Thoracic aorta (tissue), 2 donors: Measurements from ENCODE around the gene MPZL1. TPM values are rescaled to one million over a fixed set of nuclear protein-coding genes. Genes with fewer than 3 reads are reported as not detected.

ENCODE experiments used
- ATAC-seq: fragments of 150-250 bp; one replicate; pipeline ENCODE4 v1.8.0; 2017; ENCODE audit warnings: low read depth; ENCODE audit not compliant: insufficient number of reproducible peaks, low FRiP score
- DNase-seq: peaks from one replicate; pipeline ENCODE4 v3.0.0-alpha.2; 2020; ENCODE audit warnings: low spot score
- H3K27ac ChIP-seq, 2 donors: fragments of 200-600 bp; sonication (generic); 1 replicate in 1 of 2; 2 replicates in 1 of 2; pipeline ENCODE4 v1.5.1; 2016; ENCODE audit warnings: mild to moderate bottlenecking in 2 of 2, moderate library complexity in 2 of 2
- H3K27me3 ChIP-seq: fragments of 200-600 bp; sonication (generic); replicated peaks from 2 replicates; pipeline ENCODE4 v1.6.0; 2016; ENCODE audit warnings: mild to moderate bottlenecking; ENCODE audit not compliant: insufficient read depth
- H3K36me3 ChIP-seq: fragments of 200-600 bp; sonication (generic); one replicate; pipeline ENCODE4 v1.5.1; 2016
- H3K4me1 ChIP-seq, 2 donors: fragments of 200-600 bp; sonication (generic); 1 replicate in 1 of 2; 2 replicates in 1 of 2; pipeline versions ENCODE4 v1.5.1 to v1.6.0; 2016; ENCODE audit warnings: low read depth in 2 of 2, mild to moderate bottlenecking in 1 of 2; ENCODE audit not compliant: control insufficient read depth in 1 of 2
- H3K4me3 ChIP-seq: fragments of 200-600 bp; sonication (generic); 2 replicates; pipeline ENCODE4 v1.5.1; 2016; ENCODE audit warnings: mild to moderate bottlenecking
- H3K9me3 ChIP-seq: fragments of 200-600 bp; sonication (generic); 2 replicates; pipeline ENCODE4 v1.5.1; 2016
- total RNA-seq, 2 donors: library from RNA; depleted of rRNA; stranded (reverse); fragments of >200 nt; gene quantifications; one replicate each; pipeline versions ENCODE4 v1.1.0 to v1.2.3, GENCODE V29; 2016
- TF ChIP-seq, protein P1 (sequence below): fragments of 200-600 bp; sonication (generic); IDR thresholded peaks from one replicate; pipeline ENCODE4 v1.5.1; 2019; ENCODE audit warnings: antibody characterized with exemption

MPZL1 gene
- total RNA-seq, 2 donors from 2014 or later = 92.6 to 108 TPM

DNA sequence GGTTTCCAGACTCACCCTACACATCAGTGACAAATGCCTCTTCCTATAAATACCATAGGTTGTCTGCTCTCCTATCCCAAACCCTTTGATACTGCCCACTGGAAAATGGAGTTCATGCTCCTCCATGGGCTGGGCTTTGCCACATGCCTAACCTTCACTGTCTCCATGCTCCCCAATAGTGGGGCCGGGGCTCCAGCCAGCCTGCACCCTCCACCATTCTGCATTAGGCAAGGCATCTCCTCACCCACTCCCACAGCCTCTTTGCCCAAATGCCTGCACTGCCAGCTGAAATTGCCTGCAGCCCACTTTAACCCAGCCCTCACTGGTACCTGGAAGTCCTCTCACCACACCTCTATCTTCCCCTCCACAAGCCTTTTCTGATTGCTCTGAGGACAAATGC, 18.2 kb upstream of the MPZL1 start:
- no peak for ATAC-seq
- no peaks in the 10 kb centered on the region for H3K36me3 ChIP-seq
- H3K27me3 ChIP-seq = no peaks in the 10 kb centered on the region
- no peaks in the 10 kb centered on the region for H3K9me3 ChIP-seq
- no peak for DNase-seq
- H3K4me1 ChIP-seq = peaks cover under 1 to 21% of the 10 kb centered on the region in 2 donors
- TF ChIP-seq, protein P1, sequence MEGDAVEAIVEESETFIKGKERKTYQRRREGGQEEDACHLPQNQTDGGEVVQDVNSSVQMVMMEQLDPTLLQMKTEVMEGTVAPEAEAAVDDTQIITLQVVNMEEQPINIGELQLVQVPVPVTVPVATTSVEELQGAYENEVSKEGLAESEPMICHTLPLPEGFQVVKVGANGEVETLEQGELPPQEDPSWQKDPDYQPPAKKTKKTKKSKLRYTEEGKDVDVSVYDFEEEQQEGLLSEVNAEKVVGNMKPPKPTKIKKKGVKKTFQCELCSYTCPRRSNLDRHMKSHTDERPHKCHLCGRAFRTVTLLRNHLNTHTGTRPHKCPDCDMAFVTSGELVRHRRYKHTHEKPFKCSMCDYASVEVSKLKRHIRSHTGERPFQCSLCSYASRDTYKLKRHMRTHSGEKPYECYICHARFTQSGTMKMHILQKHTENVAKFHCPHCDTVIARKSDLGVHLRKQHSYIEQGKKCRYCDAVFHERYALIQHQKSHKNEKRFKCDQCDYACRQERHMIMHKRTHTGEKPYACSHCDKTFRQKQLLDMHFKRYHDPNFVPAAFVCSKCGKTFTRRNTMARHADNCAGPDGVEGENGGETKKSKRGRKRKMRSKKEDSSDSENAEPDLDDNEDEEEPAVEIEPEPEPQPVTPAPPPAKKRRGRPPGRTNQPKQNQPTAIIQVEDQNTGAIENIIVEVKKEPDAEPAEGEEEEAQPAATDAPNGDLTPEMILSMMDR = no peak
- no peak overlapping the region for H3K27ac ChIP-seq
- no peak overlapping the region for H3K4me3 ChIP-seq

DNA sequence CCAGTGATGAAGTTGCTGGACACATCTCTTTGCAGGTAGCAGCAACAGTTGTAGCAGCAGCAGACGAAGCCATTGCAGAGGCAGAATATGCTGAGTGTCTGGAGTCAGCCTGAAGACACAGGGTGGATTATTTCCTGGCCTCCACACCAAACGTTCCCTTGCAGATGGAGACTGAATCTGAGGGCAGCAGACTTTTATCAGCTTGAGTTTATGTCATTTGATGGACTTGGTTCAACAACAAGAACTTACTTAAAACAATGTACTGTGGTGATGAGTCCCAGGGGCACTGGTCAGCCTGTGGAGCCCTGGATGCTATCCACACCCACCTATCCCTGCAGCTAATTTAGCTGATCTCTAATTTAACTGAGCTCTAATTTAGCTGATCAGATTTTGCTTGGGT, 17.1 kb upstream of the MPZL1 start:
- TF ChIP-seq, protein P1 = no peak
- DNase-seq (no peak), ATAC-seq (no peak)
- no peaks in the 10 kb centered on the region for H3K27me3 ChIP-seq
- peaks cover 0 to 10% of the 10 kb centered on the region in 2 donors for H3K4me1 ChIP-seq
- H3K36me3 ChIP-seq = no peaks in the 10 kb centered on the region
- H3K9me3 ChIP-seq = no peaks in the 10 kb centered on the region
- H3K4me3 ChIP-seq = no peak overlapping the region
- no peak overlapping the region for H3K27ac ChIP-seq

DNA sequence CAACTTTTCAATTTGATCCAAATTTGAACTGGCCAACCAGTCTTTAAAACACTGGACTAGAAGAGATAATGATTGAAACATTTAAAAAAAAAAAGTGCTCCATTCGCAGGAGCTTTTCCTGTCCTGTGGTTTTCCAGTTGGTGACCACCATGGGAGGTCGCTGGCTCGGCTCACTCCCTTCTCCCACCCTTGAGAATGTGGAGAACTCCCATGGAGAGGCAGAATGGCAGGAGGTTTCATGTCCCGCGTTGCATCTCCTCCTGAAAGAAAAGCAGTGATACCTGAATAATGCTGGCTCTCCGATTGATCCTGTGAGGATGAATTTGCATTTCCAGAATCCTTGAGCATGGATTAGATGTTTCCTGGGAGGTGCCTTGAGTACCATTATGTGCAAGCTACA, 16.5 kb upstream of the MPZL1 start:
- Histone ChIP-seq H3K4me3 (no peak overlapping the region), H3K27me3 (no peaks in the 10 kb centered on the region), H3K27ac (no peak overlapping the region), H3K4me1 (peaks cover 0 to 8% of the 10 kb centered on the region in 2 donors), H3K36me3 (no peaks in the 10 kb centered on the region), H3K9me3 (no peaks in the 10 kb centered on the region)
- DNase-seq (no peak), ATAC-seq (no peak)
- TF ChIP-seq, protein P1 = no peak

DNA sequence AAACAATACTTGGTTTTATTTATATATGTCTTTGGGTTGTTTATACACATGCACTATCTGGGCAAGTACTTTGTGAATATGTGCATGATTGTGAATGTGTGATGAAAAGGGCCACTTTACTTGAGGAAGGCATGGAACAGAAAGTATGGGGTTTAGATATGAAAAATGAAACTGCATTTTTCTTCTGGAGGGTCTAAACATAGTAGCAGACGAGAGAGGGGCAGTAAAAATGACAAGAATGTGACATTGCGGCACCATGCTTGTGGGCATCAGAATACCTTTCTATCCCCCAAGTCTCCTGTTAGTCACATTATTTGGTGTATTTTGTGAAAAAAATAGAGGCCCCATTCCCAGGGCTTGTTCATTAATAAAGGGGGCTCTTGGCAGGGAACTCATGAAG, 15.4 kb upstream of the MPZL1 start:
- H3K4me1 ChIP-seq = peaks cover 4 to 10% of the 10 kb centered on the region in 2 donors
- no peak for DNase-seq
- no peak overlapping the region for H3K4me3 ChIP-seq
- no peaks in the 10 kb centered on the region for H3K36me3 ChIP-seq
- no peak for ATAC-seq
- TF ChIP-seq, protein P1 = no peak
- no peaks in the 10 kb centered on the region for H3K27me3 ChIP-seq
- H3K9me3 ChIP-seq = no peaks in the 10 kb centered on the region
- H3K27ac ChIP-seq = no peak overlapping the region

DNA sequence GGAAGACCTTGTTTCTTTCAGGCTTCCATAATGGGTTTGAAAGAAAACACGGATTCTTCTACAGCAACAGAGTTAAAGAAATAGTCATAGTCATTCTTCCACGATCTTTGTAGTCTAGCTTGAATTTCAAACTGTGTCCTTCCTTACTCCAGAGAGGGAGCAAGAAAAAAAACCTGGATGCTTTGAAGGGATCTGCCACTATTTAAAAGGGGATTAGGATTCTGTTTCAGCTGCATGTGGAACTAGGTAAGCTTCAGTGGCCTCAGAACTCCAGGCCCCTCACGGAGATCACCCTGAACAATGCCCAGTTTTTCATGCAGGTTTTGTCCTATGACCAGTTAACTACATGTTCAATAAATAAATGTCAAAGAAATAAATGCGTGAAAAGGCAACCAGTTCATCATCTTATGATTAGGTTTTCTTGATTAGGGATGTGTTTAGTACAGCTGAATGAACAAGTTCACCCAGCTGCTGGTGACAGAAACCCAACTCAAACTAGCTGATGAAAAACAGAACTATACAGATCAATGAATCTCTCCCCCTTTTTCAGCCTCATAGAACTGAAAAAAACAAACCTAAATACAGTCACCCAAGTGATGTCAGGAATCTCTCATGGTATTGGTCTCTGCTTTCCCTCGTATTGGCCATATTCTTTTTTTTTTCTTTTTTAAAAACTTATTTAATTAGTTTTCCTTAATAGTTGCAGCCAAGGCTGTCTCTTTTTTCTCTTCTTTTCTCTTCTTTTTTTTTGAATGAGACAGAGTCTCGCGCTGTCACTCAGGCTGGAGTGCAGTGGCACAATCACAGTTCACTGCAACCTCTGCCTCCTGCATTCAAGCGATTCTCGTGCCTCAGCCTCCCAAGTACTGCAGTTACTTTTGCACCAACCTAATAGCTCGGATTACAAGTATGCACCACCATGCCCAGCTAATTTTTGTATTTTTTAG, 14.6 kb upstream of the MPZL1 start:
- no peak for ATAC-seq
- TF ChIP-seq, protein P1 = no peak

More for the DNA sequence above, 14.6 kb upstream of the MPZL1 start:
- H3K36me3 ChIP-seq = no peaks in the 10 kb centered on the region
- H3K4me1 ChIP-seq = peaks cover 10 to 18% of the 10 kb centered on the region in 2 donors
- DNase-seq = no peak
- H3K27me3 ChIP-seq = no peaks in the 10 kb centered on the region
- H3K4me3 ChIP-seq = no peak overlapping the region
- no peaks in the 10 kb centered on the region for H3K9me3 ChIP-seq
- no peak overlapping the region for H3K27ac ChIP-seq
